OCI-LY3 (cell line): Measurements from ENCODE around the gene OR2AT4.
A peak's percentile ranks its signal among the peaks of the same experiment; 100 is the strongest.

ENCODE experiments used
- H2AFZ ChIP-seq: fragments of 200-600, 300-600 bp; shearing (Covaris generic); 2 replicates; pipeline ENCODE4 v1.6.0; 2014; ENCODE audit warnings: antibody characterized with exemption, low read depth, low read length
- H3K27ac ChIP-seq: fragments of 200-600, 300-600 bp; sonication (generic); 2 replicates; pipeline ENCODE4 v1.5.1; 2014; ENCODE audit warnings: mild to moderate bottlenecking, low read length, moderate library complexity, mixed read lengths
- H3K27me3 ChIP-seq: fragments of 200-600, 300-600 bp; sonication (generic); 2 replicates; pipeline ENCODE4 v1.6.1; 2014; ENCODE audit warnings: low read depth, low read length, mixed read lengths
- H3K36me3 ChIP-seq: fragments of 200-600, 300-600 bp; sonication (generic); replicated peaks from 2 replicates; pipeline ENCODE3; 2014; ENCODE audit warnings: low read depth, low read length, mixed read lengths
- H3K4me1 ChIP-seq: fragments of 300-600, 200-600 bp; sonication (generic); 2 replicates; pipeline ENCODE4 v1.6.1; 2014; ENCODE audit warnings: low read length, mixed read lengths
- H3K4me2 ChIP-seq: fragments of 200-600, 300-600 bp; sonication (generic); 2 replicates; pipeline ENCODE4 v1.6.1; 2014; ENCODE audit warnings: low read length, mixed read lengths
- H3K4me3 ChIP-seq: fragments of 300-600, 200-600 bp; sonication (generic); 2 replicates; pipeline ENCODE4 v1.5.1; 2014; ENCODE audit warnings: antibody characterized with exemption, mild to moderate bottlenecking, low read length, moderate library complexity
- H3K79me2 ChIP-seq: fragments of 300-600, 200-600 bp; shearing (Covaris generic); 2 replicates; pipeline ENCODE4 v1.6.1; 2014; ENCODE audit warnings: mild to moderate bottlenecking, low read length, mixed read lengths
- H3K9ac ChIP-seq: fragments of 300-600, 200-600 bp; shearing (Covaris generic); 2 replicates; pipeline ENCODE4 v1.6.0; 2014; ENCODE audit warnings: mild to moderate bottlenecking, low read length, moderate library complexity
- H3K9me3 ChIP-seq: fragments of 200-600, 300-600 bp; shearing (Covaris generic); 2 replicates; pipeline ENCODE4 v1.6.1; 2014; ENCODE audit warnings: low read length, mixed read lengths; ENCODE audit not compliant: insufficient read depth
- H4K20me1 ChIP-seq: fragments of 200-600, 300-600 bp; sonication (generic); 2 replicates; pipeline ENCODE4 v1.6.1; 2016; ENCODE audit warnings: low read length, mixed read lengths; ENCODE audit not compliant: insufficient read depth
- EZH2phosphoT487 ChIP-seq: fragments of 200-600 bp; shearing (Covaris generic); IDR thresholded peaks from 2 replicates; pipeline ENCODE4 v1.6.1; 2018; ENCODE audit warnings: antibody characterized with exemption, mixed run types, low read depth
- TF ChIP-seq, protein P1 (sequence below): fragments of 200-600, 300-600 bp; sonication (generic); IDR thresholded peaks from 2 replicates; pipeline ENCODE4 v1.5.1; 2014; ENCODE audit warnings: antibody characterized with exemption, low read length, low read depth

The OR2AT4 gene

DNA sequence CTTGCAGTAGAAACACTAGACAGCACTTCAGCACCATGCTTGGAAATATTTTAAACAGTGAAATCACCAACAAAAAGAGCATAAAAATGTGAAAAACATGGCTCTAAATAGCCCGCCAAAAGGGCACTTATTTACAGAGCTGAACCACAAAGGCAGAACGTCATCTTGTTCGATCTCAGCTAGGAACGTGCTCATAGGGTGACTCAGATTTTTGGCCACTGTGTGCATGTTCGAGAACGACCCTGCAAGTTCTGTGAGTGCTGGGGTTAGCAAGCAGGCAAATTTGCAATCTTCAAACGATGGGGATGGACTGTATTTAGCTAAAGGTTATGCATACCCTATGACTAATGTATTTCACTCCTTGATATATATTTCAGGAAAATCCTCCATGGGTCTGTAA, 30.6 kb downstream of the OR2AT4 start:
- TF ChIP-seq, protein P1, sequence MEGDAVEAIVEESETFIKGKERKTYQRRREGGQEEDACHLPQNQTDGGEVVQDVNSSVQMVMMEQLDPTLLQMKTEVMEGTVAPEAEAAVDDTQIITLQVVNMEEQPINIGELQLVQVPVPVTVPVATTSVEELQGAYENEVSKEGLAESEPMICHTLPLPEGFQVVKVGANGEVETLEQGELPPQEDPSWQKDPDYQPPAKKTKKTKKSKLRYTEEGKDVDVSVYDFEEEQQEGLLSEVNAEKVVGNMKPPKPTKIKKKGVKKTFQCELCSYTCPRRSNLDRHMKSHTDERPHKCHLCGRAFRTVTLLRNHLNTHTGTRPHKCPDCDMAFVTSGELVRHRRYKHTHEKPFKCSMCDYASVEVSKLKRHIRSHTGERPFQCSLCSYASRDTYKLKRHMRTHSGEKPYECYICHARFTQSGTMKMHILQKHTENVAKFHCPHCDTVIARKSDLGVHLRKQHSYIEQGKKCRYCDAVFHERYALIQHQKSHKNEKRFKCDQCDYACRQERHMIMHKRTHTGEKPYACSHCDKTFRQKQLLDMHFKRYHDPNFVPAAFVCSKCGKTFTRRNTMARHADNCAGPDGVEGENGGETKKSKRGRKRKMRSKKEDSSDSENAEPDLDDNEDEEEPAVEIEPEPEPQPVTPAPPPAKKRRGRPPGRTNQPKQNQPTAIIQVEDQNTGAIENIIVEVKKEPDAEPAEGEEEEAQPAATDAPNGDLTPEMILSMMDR: no peak
- TF ChIP-seq EZH2phosphoT487: no peak
- no peaks in the 10 kb centered on the region for H4K20me1 ChIP-seq
- H3K36me3 ChIP-seq: peaks cover 2% of the 10 kb centered on the region
- no peak overlapping the region for H3K27ac ChIP-seq
- no peak overlapping the region for H2AFZ ChIP-seq
- peaks cover 4% of the 10 kb centered on the region; the same call in 1 of the 2 replicates for H3K9me3 ChIP-seq
- H3K27me3 ChIP-seq: no peaks in the 10 kb centered on the region
- no peak overlapping the region for H3K4me3 ChIP-seq
- no peaks in the 10 kb centered on the region for H3K79me2 ChIP-seq
- no peak overlapping the region for H3K4me2 ChIP-seq
- no peak overlapping the region for H3K9ac ChIP-seq
- H3K4me1 ChIP-seq: peaks cover 19% of the 10 kb centered on the region

DNA sequence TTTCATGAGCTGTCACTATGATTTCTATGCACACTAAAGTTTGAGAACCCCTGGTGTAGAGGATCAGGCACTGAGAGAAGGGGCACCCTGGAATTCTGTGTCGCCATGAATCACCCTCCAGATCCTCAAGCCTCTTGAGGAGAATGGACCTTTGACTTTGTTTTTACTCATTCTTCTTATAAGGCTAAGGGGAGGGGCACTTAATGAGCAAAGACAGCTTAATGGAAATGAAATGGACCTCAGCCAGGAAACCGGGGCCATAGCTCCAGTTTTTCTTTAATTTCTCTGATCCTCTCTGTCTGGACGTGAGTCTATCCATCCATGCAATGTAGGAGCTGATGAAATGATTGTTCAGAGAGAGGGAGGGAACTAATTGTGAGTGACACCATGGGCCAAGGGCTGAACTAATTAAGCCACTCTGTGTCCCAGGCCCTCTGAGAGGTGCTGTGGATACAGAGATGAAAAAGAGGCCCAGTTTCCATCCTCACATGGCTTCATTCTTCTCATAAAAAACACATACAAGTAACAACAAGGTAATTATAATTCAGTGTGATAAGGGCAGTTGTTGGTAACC, 32.8 kb downstream of the OR2AT4 start:
- H4K20me1 ChIP-seq: no peaks in the 10 kb centered on the region
- TF ChIP-seq EZH2phosphoT487: no peak
- TF ChIP-seq, protein P1: no peak

DNA sequence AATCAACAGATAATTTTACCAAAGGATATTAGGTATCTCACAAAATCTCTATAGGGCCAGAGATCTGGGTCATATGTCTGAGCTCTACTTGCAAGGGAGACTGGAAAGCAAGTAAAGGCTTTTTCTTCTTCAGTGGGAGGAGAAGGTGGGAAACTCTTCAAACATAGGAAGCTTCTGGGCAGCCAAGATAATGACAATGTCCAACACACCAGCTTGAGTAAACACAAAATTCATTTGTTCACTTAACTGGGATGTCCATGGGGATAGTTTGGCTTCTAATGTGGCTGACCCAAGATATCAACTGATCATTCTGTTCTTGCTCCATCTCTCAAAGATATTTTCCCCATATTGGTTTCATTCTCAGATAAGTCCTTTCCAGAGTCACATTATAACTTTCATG, 37.4 kb downstream of the OR2AT4 start:
- no peaks in the 10 kb centered on the region for H3K27me3 ChIP-seq
- H3K4me3 ChIP-seq: no peak overlapping the region
- no peak overlapping the region for H3K27ac ChIP-seq
- H4K20me1 ChIP-seq: no peaks in the 10 kb centered on the region
- no peak overlapping the region for H2AFZ ChIP-seq
- no peaks in the 10 kb centered on the region for H3K9me3 ChIP-seq
- TF ChIP-seq EZH2phosphoT487: no peak
- TF ChIP-seq, protein P1: no peak
- no peak overlapping the region for H3K9ac ChIP-seq
- H3K4me1 ChIP-seq: peaks cover 8% of the 10 kb centered on the region
- H3K36me3 ChIP-seq: peaks cover 6% of the 10 kb centered on the region
- no peak overlapping the region for H3K4me2 ChIP-seq
- no peaks in the 10 kb centered on the region for H3K79me2 ChIP-seq

More for the DNA sequence above, 32.8 kb downstream of the OR2AT4 start:
- Histone ChIP-seq H3K79me2 (no peaks in the 10 kb centered on the region), H3K9me3 (peaks cover 4% of the 10 kb centered on the region; the same call in 1 of the 2 replicates), H3K27ac (no peak overlapping the region), H3K36me3 (peaks cover 8% of the 10 kb centered on the region), H3K27me3 (no peaks in the 10 kb centered on the region), H3K4me1 (peaks cover 3% of the 10 kb centered on the region; the same call in 1 of the 2 replicates), H3K9ac (no peak overlapping the region), H3K4me3 (no peak overlapping the region), H2AFZ (0 out of 2 replicates have a peak overlapping the region, but pooled peaks have one; percentile 17), H3K4me2 (no peak overlapping the region)

DNA sequence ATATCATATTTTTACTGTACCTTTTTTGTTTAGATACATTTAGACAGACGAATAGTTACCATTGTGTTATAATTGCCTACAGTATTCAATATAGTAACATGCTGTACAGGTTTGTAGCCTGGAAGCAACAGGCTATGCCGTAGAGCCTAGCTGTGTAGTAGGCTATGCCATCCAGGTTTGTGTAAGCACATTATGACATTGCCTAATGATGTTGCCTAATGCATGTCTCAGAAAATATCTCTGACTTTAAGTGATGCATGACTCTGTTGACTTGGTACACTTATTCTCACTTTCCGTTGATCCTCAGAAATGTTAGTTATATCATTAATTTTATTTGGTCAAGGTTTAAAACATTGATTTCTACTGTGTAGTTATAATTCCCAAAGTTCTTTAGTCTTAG, 39.9 kb downstream of the OR2AT4 start:
- Histone ChIP-seq H4K20me1 (no peaks in the 10 kb centered on the region), H3K27me3 (no peaks in the 10 kb centered on the region), H3K4me1 (peaks cover 26% of the 10 kb centered on the region), H3K9ac (no peak overlapping the region), H3K79me2 (no peaks in the 10 kb centered on the region), H3K27ac (no peak overlapping the region), H3K36me3 (peaks cover 24% of the 10 kb centered on the region), H3K4me3 (no peak overlapping the region), H2AFZ (no peak overlapping the region), H3K9me3 (peaks cover 10% of the 10 kb centered on the region; the same call in 1 of the 2 replicates), H3K4me2 (no peak overlapping the region)
- no peak for TF ChIP-seq EZH2phosphoT487
- TF ChIP-seq, protein P1: no peak
